HL-60 (cell line): ENCODE results near the gene THEM5.

Source experiments
- DNase-seq, 2 experiments: peaks; one replicate each; pipeline ENCODE4 v3.0.0-alpha.2; 2010 to 2020; ENCODE audit warnings: low read depth in 1 of 2, low spot score in 1 of 2
- H3K27ac ChIP-seq: fragments of 250-450 bp; sonication (Bioruptor Pico); replicated peaks from 2 replicates; pipeline ENCODE4 v1.5.1; 2020; ENCODE audit warnings: mild to moderate bottlenecking, moderate library complexity
- H3K27me3 ChIP-seq: fragments of 250-450 bp; sonication (Bioruptor Pico); 2 replicates; pipeline ENCODE4 v1.5.1; 2021; ENCODE audit warnings: mild to moderate bottlenecking, moderate library complexity; ENCODE audit not compliant: insufficient read depth, poor library complexity, severe bottlenecking
- H3K4me3 ChIP-seq: replicated peaks from 2 replicates; pipeline ENCODE4 v1.5.1; 2011; ENCODE audit warnings: mild to moderate bottlenecking, control low read depth, low read length; ENCODE audit not compliant: insufficient read depth
- CTCF ChIP-seq: IDR thresholded peaks from one replicate; pipeline ENCODE4 v1.5.1; 2011; ENCODE audit warnings: low read length, control low read depth, inconsistent platforms; ENCODE audit not compliant: insufficient read depth
- GABPA ChIP-seq: IDR thresholded peaks from 2 replicates; pipeline ENCODE4 v1.6.1; 2012; ENCODE audit warnings: low read depth
- POLR2AphosphoS5 ChIP-seq: IDR thresholded peaks from 2 replicates; pipeline ENCODE4 v1.6.1; 2012; ENCODE audit warnings: low read depth
- SPI1 ChIP-seq: IDR thresholded peaks from 2 replicates; pipeline ENCODE4 v1.6.1; 2012; ENCODE audit warnings: low read depth, mild to moderate bottlenecking, borderline replicate concordance
- TF ChIP-seq, protein P1 (sequence below): IDR thresholded peaks from 2 replicates; pipeline ENCODE4 v1.6.1; 2012; ENCODE audit warnings: low read depth; ENCODE audit not compliant: insufficient replicate concordance

The THEM5 gene

GRCh38 chr1:151802372-151802771, 51.1 kb downstream of the THEM5 start:
- Histone ChIP-seq H3K27ac (no peak overlapping the region), H3K27me3 (peaks cover 9% of the 10 kb centered on the region), H3K4me3 (no peak overlapping the region)
- TF ChIP-seq, protein P1, sequence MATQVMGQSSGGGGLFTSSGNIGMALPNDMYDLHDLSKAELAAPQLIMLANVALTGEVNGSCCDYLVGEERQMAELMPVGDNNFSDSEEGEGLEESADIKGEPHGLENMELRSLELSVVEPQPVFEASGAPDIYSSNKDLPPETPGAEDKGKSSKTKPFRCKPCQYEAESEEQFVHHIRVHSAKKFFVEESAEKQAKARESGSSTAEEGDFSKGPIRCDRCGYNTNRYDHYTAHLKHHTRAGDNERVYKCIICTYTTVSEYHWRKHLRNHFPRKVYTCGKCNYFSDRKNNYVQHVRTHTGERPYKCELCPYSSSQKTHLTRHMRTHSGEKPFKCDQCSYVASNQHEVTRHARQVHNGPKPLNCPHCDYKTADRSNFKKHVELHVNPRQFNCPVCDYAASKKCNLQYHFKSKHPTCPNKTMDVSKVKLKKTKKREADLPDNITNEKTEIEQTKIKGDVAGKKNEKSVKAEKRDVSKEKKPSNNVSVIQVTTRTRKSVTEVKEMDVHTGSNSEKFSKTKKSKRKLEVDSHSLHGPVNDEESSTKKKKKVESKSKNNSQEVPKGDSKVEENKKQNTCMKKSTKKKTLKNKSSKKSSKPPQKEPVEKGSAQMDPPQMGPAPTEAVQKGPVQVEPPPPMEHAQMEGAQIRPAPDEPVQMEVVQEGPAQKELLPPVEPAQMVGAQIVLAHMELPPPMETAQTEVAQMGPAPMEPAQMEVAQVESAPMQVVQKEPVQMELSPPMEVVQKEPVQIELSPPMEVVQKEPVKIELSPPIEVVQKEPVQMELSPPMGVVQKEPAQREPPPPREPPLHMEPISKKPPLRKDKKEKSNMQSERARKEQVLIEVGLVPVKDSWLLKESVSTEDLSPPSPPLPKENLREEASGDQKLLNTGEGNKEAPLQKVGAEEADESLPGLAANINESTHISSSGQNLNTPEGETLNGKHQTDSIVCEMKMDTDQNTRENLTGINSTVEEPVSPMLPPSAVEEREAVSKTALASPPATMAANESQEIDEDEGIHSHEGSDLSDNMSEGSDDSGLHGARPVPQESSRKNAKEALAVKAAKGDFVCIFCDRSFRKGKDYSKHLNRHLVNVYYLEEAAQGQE: no peak
- TF ChIP-seq SPI1: no peak
- TF ChIP-seq GABPA: no peak
- DNase-seq: no peak

DNA sequence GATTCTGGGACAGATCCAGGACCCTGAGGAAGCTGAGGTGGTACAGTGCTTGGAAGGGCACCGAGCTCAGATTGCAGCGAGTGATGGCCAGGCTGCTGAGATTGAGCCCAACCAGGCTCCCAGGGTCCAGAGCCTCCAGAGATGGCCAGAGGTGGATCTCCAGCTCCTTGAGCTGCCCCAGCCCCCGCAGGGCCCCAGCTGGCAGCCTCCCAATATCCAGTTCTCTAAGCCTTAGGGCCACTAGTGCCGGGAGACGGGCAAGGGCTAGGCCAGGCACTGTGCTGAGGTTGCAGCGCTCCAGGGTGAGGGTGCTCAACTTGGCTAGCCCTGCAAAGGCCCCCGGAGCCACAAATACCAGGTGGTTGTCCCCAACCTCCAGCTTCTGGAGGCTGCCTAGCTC, 51.7 kb downstream of the THEM5 start:
- Histone ChIP-seq H3K4me3 (no peak overlapping the region), H3K27me3 (peaks cover 9% of the 10 kb centered on the region), H3K27ac (no peak overlapping the region)
- no peak for TF ChIP-seq SPI1
- no peak for TF ChIP-seq POLR2AphosphoS5
- no peak for TF ChIP-seq CTCF
- TF ChIP-seq, protein P1: no peak
- no peak for TF ChIP-seq GABPA
- no peak for DNase-seq

GRCh38 chr1:151801310-151801820, 52.1 kb downstream of the THEM5 start:
- Histone ChIP-seq H3K27me3 (peaks cover 9% of the 10 kb centered on the region), H3K4me3 (no peak overlapping the region), H3K27ac (no peak overlapping the region)
- DNase-seq: no peak
- no peak for TF ChIP-seq GABPA
- TF ChIP-seq, protein P1: no peak
- TF ChIP-seq CTCF: no peak
- no peak for TF ChIP-seq POLR2AphosphoS5
- TF ChIP-seq SPI1: no peak
